M059J (cell line): ENCODE measurements around the gene COPZ2. TPM values are rescaled to one million over a fixed set of nuclear protein-coding genes. Genes with fewer than 3 reads are reported as not detected.
"Not testable (repeated sequence)": the region's sequence is repeated elsewhere in the genome, so short reads cannot be mapped to it uniquely, and the experiment has no call there.

Source experiments
- DNase-seq: peaks from one replicate; pipeline ENCODE4 v3.0.0-alpha.2; 2012; ENCODE audit warnings: low read depth
- total RNA-seq: library from RNA; depleted of rRNA; stranded (reverse); fragments of >200 nt; shearing (Covaris generic); gene quantifications from 2 replicates; pipeline ENCODE4 v1.2.3, GENCODE V29; 2014

COPZ2 gene
- total RNA-seq, 1 experiment from 2014 or later: 27.3 TPM

DNA sequence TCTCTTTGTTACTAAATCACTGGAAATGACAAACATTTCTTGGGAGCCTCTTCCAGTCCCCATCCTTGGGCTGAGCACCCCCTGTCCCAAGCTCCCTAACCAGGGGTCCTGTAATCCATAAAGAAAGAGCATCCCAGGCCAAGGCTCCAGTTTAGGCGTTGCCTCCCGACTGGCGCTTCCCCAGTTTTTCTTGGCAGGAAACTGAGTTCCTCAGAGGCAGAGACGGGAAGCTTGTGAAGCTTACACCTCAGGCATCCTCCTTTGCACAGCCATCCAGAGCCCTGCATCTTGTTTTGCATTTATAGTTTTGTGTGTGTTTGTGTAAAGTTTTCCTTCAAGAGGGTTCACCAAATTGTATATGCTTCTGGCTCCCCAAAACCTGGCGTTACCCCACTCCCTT lies 7.1 kb downstream of the COPZ2 start:
- no peak for DNase-seq

DNA sequence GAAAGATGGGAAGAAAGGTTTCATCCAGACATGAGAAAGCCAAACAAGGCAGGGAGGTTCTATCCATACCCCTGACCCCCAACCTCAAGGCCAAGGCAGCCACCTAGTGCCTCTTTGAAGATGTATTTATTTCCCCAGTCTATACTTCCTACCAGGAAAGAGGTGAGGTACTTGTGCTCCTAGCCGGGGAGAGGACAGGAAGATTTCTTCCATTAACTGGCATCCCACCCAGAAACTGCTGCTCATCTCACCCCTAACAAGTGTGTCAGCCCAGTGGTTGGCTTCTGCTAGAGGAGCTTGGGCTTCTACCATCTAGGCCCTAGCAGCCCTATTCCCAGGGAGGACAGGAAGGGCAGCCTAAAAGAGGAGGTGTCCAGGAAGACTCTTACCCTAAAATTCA lies 8.9 kb downstream of the COPZ2 start:
- no peak for DNase-seq

DNA sequence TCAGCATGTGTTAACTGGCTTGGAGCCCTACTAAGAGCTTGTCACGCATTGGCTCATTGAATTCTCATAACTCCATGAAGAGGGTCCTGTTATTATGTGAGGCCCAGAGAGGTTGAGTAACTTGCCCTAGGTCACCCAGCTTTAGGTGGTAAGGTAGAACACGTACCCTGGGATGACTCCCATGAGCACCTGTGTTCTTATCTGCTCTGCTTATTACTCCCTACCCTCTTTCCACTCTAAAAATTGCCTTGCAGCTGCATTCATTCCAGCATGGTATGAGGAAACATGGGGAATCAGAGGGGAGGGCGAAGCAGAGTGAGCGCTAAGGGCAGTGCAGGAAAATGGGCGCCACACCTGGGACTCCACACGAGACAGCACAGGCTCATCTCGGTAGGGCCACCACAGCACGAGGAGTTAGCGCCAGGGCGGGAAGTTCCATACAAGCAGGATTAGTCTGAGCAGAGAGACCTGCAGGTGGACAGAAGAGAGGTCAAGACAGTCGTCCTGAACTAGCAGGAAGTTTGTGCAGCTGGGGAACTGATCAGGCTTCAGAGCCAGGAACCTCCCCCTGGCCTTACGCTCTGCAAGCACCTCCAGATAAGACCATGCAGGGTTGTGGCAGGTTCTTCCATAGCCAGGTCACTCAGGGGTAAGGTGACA lies 10.1 kb downstream of the COPZ2 start:
- DNase-seq: no peak

DNA sequence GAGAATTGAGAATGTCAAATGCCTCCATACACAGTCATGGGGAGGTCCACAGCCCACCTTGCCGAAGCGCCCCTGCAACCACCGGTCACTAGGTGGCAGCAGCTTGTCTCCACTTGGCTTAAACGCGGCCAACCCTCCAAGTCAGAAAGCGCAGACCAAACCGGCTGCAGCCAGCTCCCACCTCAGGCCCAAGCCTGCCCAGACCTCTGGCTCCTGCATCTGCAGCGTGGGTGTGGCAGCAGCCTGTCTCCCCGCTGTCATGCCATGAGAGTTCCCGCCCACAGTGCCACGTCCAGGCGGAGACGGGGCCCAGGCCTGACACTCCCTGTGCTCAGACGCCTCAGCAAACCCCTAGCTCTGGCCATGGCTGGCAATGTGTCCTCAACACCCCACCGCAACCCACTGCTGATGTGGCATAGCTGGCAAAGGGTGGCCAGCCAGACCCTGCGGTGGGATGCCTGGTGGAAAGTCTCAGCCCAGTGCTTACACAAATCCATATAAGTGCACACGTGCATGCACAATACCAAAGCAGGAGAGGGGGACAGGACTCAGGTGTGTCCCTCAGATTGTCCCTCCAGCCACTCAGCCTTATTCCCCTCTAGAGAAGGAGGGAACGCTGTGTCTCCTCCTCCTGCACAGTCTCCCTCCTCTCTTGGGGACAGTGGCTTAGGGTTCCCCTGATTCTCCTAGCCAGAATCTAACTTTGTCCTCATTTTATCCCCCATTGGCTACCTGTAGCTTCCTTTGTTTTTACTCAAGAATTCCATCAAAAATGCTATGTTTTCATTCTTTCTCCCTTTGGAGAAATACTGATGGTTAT lies 10.9 kb downstream of the COPZ2 start:
- DNase-seq: peak; percentile 86

DNA sequence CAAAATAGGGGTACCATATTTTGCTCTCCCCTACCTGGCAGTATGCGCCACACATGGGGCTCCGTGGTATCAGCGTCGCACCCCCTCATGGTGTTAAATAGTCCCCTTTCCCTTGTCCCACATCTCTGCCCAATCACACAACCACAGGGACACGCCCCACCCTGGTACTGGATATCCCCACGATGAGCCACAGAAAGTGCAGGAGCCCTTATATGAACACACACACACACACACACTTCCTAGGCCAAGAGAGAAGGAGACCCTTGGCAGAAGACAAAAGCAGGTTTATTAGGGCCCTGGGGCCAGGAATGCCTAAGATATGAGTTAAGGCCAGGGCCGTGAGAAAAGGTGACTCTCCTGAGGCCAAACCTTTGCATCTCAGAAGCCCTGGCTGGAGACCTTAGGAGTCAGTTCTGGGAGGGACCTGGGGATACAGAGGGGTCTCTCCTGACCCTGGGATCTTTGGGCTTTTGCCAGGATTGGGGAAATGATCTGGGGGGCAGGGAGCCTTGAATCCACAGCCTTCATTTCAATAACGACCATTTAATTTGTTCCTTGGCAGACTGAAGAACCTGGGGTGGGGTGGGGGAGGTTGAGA lies 11.6 kb downstream of the COPZ2 start:
- DNase-seq: peak; percentile 89

DNA sequence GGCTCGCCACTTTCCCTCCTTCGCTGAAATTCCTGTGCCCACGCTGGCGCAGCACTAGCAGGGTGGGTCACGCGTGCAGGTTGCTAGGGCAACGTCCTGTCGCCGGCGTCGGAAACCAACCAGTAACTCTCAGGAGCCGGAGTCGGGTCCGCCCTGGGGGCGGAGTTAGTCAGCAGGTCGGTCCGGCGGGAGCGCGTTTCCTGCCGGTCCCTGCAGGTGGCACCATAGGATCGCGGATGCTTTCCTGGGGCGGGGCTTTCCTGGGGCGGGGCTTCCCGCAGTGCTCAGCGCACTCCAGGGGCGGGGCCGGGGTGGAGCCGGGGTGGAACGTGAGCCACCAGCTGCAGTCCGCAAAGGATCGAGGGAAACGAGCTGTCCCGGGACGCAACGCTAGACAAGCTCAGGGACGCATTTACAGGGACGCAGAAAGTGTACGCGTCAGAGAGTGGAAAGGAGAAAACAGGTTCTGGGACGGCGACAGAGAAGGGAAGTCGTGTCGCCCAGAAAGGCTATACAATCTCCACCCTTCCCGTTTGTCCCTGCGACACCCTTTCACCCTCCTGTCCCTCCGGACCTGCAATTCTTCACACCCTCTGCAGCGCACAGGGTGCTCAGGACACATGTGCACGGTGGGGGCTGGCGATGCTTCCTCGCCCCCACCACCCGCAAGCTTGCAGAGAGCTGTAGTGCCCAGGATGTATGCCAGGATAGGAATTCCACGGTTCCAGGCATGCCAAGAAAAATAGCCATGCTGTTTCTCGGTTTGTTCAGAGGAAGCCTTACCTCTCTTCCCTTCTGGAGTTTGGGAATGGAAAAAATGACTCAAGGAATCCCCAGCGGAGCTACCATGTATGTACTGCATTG lies 12.3 kb downstream of the COPZ2 start:
- DNase-seq: peak; percentile 95

DNA sequence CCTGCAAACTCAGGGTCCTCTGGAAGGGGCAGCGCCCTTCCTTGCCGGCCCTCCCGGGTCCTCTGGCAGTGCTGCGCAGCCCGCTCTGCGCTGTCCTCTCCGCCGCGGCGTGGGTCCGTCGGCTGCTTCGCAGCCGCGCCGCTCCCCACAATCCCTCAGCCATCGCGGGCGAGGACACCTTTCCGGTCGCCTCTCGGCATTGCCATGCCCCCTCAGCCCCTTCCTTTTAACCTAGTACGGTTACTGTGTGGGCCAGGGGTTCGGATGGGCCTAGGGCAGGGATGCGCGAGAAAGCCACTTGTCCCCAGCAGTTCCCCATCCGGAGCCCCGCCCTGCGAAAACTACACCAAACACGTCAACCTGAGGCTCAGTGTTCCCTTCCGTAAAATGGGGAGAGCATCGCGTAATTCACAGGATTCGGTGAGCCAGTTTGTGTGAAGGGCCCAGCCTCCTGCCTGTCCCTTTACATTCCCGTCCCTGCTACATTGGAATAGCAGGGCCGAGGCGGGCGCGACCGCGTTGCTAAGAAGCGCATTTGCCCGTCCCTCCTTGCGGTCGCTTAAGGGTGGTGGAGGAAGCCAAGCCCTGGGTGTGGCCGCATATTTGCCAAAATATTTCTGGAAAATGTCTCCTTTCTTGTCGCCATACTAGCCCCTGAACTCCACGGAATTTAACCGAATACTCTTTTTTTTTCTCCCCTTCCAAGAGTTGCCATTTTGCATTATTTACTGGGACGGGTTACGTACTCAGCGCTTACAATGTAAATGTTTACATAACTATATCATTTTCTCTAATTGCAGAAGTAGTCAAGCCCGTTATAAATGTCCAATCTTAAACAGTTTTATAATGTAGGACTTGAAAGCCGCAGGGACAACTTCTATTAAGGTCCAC lies 13.2 kb downstream of the COPZ2 start:
- DNase-seq: peak; percentile 72

DNA sequence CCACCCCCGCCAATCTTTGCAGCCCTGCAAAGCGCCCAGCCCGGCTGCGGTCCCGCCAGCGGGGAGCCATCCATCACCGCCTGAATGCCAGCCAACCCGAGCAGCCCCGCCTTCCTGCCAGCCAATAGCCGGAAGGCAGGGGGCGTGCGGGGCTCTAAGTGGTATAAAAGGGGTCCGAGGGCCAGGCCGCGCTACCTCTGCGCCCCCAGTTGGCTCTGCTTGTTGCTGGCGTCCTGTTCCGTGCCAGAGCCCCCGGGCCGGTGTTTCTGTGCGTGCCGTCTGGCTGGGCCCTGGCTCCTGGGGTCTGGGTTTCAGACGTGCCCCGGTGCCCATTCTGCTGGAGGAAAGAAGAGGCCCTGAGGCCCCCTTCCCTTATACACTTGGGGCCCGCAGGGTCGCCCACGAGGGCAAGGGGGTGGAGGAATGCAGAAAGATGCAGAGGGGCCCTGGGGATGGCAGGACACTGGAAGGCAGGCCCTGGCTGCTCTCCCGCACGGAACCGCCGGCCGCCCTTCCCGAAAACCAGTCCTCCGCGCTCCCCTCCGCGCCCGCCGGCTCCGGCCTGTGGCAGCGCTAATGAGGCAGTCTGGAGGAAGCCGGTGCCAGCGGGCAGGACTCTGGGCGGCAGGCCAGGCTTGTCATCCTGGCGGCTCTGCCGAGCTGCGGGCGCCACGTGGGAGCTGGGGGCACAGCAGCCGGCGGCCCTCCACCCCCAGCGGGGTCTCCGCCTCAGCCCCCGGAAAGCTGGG lies 14.0 kb downstream of the COPZ2 start:
- DNase-seq: peak; percentile 91

DNA sequence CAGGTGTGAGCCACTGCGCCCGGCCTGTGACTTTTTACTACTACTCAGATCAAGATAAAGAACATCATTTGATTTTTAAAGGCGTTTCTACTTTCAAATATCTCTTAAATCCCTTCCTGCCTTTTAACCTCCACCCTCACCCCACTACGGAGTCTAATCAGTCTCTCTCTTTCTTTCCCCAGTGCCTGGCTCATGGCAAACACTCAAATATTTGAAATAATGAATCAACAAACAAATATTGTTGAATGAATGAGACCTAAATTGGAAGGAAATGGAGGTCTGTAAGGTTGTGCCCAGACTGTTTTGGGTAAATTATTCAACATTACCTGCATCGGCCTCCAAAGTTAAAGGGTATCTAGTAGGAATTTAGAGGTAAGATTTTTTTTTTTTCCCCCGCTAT lies 14.7 kb downstream of the COPZ2 start:
- peak; percentile 23 for DNase-seq

DNA sequence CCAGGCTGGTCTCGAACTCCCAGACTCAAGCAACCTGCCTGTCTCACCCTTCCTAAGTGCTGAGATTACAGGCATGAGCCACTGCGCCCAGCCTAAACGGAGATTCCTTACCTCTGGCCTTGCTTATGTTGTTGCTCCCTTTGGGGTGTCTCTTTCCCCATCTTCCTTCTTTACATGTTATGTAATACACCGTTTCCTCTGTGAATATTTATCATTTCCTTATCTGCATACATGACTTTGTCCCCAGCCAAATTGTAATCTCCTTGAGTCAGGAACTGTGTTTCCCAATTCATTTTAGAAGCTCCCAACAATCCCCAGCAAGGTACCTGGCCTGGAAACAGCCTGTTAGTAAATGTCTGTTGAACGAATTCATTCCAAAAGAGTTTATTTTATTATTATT lies 15.7 kb downstream of the COPZ2 start:
- no peak for DNase-seq

DNA sequence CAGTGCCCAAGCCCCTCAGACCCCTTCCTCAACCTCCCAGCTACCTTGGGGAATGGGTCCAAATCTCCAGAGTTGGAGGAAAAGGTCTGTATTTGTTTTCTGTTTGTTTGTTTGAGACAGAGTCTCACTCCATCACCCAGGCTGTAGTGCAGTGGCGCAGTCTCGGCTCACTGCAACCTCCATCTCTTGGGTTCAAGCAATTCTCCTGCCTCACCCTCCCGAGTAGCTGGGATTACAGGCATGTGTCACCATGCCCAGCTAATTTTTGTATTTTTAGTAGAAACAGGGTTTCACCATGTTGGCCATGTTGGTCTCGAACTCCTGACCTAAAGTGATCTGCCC lies 19.8 kb downstream of the COPZ2 start:
- DNase-seq: not testable (repeated sequence)

DNA sequence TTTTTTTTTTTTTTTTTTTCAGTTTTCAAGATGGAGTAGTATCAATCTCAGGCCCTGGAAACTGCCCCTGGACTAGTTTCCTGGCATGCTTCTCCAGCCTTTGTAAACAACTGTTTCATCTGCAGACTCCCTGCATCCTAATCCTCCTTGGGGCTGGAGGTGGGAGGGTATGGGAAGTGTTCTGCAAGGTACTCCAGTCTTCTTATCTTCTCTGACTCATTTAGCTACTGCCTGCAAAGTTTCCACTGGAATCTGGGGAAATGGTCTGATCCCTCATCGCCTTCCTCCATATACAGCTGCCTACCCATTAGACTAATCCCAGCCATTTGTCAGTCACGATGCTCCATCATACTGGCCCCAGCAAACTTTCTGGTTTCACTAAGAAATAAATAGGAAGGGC lies 21.5 kb downstream of the COPZ2 start:
- peak; percentile 78 for DNase-seq

DNA sequence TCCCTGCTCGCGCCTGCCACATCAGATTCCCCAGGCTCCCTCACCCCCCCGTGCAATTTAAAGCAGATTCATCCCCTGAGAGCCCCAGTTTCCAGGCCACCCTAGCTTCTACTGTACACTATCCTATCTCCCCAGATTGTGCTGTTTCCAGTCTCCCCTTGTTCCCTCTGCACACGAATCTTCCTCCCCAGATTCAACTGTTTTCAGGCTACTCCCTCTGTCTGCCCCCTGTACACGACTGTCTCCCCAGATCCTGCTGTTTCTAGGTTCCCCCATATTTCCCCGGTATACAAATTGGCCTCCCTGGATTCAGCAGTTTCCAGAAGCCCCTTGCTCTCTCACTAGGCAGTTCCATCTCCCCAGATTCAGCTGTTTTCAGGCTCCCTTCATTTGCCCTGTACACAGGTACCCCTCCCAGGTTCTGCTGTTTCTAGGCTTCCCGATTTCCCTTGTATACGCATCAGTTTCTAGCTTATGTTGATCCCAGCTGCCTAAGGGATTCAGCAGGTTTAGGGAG lies 22.9 kb downstream of the COPZ2 start:
- DNase-seq: no peak

DNA sequence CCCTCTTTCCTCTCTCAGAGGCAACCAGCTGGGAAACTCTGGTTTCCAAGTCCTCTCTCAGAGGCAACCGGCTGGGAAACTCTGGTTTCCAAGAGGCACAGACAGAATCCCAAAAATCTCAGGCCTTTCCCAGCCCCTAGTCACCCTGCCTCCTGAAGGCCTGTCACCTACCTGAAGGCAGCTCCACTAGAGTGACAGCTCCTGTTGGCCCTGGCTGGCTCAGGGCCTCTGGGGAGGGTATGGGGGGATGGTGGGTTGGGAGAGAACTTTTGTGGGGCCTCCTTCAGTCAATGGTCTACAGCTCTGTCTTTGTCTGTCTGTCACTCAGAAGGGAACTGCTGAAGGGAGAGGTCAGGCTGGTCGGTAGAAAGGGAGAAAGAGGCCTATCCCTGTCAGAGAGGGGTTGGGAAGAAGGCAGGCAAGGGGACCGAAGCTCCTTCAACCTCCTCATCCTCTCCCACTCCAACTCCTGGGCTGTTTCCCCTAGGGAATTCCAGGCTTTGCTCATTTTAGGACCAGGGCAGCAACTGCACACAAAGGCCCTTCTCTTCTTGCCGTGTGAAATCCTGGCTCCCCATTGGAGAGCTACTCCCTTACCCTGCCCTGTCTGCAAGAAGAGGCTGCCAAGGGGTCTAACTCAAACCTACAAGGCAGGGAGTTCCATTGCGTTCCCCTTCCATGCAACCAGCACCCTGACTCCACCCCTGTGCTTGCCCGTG lies 23.6 kb downstream of the COPZ2 start:
- no peak for DNase-seq

DNA sequence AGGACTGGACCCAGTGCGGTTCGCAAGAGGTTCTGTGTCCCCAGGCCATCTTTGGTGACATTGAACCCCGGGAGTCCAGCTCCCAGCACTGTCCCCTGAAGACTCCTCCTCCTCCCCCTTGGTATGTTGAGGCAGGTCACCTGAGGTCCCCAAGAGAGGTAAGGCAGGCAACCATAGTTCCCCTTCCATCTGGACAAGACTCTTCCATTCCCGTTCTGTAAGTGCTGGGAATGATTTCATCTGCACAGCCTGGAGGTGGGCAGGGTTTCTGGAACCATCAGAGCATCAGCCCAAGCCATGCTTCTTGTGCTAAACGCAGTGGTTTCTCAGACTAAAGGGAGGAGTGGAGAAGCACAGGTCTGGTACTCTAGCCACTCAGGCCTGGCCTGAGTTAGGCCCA lies 24.9 kb downstream of the COPZ2 start:
- DNase-seq: no peak

DNA sequence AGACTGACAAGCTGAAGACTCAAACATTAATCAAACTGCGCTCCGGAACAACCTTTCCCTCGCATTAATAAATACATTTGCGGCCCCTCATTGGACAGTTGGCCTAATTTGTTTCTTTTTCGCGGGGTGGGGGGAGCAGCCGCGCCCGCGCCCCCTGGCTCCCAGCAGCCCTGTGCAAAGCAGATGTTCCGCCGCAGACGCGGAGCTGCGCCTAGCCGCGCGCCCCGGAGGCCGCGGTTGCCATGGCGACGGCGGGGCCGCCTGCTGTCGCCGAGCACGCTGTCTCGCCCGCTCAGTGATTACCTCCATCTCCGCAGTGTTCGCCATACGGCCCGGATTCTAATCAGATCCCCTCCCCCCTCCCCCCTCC lies 25.5 kb downstream of the COPZ2 start:
- no peak for DNase-seq

DNA sequence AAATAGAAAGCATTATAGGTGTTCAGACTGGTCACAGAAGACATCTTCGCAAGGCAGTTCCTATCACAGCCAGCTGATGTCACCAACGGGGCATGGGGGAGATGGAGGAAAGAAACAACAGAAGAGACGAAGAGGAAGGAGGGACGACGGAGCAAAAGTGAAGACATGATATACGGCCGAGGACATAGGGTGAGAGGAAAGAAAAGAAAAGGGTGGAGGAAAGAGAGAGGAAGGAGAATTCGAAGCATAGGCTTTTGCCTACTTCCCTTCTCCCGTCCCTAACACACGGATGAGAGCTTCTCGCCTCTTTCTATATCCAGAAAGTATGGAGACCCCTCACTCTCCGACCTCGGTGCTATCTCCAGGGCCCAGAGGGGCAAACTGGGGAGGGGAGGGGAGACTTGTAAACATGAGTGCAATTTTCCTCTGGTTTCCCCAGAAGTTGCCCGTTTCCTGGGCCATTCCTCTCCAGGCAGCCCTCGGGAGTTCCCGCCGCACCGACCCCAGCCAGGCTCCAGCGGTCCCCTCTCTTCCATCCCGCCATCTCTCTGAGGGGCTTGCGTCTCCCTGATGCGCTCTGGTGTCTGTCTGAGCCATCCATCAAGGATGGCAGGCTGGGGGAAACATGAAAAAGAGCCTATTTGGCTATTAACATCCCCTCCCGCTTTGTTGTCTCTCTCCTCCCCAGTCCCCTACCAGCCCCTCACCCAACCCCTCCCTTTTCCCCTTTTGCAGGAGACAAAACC lies 26.0 kb downstream of the COPZ2 start:
- peak; percentile 64 for DNase-seq

DNA sequence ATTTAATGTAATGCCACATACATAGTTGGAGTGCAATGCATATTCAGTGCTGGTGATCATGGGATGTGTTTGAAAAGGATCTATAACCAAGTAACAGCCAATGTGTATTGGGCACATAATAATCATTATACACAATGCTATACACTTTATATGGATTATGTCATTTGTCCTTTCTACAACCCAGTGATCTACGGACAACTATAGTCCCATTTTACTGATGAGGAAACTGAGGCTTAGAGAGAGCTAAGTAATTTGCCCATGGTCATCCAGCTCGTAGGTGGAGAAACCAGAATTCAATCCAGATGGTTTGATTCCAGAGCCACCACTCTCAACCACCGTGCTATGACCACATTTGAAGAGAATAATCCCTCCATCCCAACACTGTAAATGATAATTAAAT lies 27.4 kb downstream of the COPZ2 start:
- DNase-seq: no peak
